Measurements from ENCODE around the gene TRIM24.

The TRIM24 gene

DNA sequence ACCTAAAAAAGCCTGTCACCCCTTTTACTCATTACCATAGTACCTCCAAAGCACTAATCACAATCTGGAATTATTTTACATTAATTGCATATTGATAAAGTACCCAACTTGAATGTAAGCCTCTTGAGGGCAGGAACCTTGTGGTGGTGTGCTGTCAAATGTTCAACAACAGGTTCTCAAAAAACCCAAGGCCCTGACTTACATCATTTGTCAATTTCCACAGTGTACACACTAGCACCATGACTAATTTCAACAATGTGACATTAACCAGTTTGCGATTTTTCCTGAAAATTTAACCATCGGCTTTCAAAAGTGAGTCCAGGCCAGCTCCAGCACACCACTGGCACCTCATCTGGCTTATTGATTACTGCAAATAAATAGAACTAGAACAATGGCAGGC, 153.6 kb downstream of the TRIM24 start:
- in situ Hi-C loops (cut with HindIII; ENCODE audit: low sequenced_read_pairs): no loop called here

DNA sequence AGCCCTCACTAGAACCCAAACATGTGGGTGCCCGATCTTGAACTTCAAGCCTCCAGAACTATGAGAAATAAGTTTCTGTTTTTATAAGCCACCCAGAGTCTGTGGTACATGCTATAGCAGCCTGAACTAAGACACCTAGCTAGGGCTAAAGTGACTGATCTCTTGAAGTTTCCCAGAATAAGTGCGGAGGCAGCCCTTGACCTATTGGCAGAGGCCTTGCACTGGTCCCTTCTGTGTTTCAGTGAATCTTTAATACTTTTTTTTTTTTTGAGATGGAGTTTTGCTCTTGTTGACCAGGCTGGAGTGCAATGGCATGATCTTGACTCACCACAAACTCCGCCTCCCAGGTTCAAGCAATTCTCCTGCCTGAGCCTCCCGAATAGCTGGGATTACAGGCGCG, 156.0 kb downstream of the TRIM24 start:
- in situ Hi-C loops (cut with HindIII; ENCODE audit: low sequenced_read_pairs): no loop called here

DNA sequence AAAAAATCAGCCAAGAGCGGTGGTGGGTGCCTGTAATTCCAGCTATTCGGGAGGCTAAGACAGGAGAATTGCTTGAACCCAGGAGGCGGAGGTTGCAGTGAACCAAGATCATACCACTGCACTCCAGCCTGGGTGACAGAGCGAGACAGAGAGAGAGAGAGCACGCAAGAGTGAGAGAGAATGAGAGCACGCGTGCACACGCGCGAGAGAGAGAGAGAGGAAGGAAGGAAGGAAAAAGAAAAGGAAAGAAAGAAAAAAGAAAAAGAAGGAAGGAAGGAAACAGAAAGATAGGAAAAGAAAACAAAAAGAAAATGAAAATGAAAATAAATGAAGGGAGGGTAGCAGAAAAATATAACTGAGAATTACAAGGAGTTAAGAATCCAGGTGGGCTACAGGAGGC, 158.4 kb downstream of the TRIM24 start:
- in situ Hi-C loops (cut with HindIII; ENCODE audit: low sequenced_read_pairs): no loop called here

DNA sequence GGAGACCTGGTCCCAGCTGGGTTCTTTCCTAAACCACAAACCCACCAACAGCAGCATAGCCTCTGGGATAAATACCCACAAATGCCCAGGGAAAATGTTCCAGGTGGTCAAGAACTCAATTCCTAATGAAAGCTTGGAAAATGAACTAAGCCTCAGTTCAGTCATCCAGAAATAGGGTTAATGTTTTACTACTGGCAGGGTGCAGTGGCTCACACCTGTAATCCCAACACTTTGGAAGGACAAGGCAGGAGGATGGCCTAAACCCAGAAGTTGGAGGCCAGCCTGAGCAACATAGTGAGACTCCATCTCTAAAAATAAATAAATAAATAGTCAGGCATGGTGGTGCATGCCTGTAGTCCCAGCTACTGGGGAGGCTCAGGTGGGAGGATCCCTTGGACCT, 158.9 kb downstream of the TRIM24 start:
- in situ Hi-C loops (cut with HindIII; ENCODE audit: low sequenced_read_pairs): no loop called here

DNA sequence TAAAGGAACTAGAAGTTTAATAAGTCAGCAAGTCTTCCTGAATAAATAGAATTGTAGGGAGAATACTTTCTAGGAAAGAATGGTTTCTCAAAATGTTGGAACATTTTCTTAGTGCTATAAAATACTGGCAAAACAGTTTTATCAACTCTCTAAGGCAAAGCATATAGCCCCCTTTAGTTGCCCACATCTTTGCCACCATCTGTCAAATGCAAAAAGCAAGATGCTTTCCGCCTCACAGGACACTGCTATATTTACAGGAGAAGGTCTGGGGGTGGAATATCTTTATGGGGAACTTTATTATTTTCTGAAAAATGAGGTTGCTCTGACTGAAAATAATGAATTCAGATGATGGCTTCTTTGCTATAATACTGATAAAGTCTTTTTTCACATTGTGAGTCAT, 162.8 kb downstream of the TRIM24 start:
- in situ Hi-C loops (cut with HindIII; ENCODE audit: low sequenced_read_pairs): no loop called here

DNA sequence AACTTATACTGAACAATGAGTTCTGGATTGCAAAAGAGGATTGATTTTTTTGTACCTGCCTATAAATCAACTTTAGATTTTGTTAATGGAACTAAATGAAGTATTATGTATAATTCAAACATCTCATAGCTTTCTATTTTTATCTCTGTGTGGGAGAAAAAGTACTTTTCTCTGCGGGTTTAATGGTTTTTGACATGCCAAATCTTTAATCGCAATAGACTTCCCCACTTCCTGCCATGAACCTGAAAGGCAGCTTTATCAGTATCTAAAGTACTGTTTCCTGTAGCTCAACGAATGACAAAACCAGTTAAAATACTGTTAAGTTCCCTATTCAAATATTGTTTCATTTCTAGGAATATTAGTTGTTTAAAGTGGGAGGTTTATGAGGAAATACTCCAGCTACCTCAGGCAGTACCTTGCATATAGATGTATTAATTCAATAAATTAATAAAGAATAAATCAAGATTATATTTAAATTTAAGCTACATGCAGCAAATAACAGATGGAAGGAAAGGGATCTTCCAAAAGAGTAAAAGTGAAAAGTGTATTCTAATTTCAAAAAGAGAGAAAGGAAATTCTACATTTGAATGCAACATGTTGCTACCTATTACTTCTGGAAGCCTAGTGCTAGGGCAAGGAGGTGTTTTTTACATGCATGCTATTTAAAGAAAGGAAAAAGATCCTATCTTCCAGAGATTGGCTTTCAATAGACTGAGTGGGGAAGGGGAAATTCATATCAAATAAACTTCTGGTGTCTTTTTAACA, 165.2 kb downstream of the TRIM24 start:
- in situ Hi-C loops (cut with HindIII; ENCODE audit: low sequenced_read_pairs): no loop called here

DNA sequence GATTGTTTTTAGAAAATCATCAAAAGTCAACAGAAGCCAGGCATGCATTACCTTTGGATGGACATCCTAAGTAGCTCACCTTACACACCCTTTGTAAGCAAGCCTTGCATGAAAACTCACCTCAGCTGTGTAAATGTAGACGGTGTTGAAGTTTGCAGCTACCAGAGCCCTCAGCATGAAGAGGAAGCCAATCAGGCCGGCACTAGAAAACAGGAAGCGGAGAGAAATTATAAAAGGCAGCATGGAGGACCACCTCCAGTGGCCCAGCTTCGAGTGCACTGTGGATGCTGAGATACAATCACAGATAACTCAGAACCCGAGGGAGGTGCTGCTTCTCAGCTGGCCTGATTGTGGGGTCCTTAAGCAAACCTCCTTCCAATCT, 165.8 kb downstream of the TRIM24 start:
- in situ Hi-C loops (cut with HindIII; ENCODE audit: low sequenced_read_pairs): no loop called here

DNA sequence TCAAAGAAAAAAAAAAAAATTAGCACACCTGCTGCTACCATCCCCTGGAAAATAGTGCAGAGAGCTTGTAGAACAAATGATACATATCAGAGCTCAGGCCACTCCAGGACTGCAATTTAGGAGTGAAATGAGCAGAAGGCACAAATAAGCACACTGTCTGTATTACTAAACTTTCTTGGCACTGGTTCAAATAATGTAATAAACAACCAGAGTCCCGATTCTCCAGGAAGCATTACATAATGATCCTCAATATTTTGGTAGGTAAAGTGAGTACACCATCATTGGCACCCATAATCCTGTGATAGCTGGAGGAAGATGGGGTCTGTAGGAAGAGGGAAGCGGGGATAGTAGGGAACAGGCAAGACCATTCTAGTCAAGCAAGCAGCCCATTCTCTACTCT, 166.8 kb downstream of the TRIM24 start:
- in situ Hi-C loops (cut with HindIII; ENCODE audit: low sequenced_read_pairs): no loop called here

DNA sequence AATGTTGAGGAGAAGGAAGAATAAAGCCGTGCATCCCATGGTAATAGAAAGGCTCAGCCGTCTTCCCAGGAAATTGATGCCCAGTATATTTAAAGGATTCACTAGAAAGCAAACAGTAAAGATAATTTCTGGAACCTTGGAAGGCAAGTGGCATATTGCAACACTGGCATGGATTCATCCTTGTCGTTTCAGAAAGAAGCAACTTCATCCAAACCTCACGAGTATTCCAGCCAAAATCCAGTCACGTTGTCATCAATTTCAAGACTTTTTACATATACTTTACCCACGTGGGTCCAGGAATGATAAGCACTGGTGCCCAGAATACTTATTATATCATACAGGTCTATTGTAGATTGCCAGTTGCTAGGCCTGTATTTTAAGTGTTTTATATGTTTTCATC, 167.3 kb downstream of the TRIM24 start:
- in situ Hi-C loops (cut with HindIII; ENCODE audit: low sequenced_read_pairs): no loop called here

DNA sequence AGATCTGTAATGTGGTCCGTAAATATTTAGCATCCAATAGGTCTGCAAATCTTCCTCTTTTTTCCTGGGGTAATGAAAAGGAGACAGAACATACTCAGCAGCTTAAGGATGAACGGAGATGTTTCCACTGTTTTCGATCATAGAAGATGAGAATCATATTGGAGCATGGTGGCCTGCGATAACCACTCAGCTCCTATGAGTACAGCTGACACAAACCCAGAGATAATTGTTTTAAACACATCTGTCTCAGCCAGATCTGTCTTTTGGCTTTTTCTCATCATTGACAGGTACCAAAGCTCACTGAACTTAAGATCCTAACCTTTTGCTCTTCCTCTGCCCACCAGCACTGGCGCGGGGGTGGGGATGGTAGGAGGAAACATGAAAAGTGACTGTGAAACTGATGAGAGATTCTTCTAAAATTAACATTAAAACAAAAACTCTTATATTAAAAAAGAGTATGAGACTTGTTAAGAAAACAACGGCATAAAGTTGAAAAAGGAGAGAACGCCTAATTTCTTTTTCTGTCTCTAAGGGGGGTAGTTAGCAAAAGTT, 170.1 kb downstream of the TRIM24 start:
- in situ Hi-C loops (cut with HindIII; ENCODE audit: low sequenced_read_pairs): no loop called here

DNA sequence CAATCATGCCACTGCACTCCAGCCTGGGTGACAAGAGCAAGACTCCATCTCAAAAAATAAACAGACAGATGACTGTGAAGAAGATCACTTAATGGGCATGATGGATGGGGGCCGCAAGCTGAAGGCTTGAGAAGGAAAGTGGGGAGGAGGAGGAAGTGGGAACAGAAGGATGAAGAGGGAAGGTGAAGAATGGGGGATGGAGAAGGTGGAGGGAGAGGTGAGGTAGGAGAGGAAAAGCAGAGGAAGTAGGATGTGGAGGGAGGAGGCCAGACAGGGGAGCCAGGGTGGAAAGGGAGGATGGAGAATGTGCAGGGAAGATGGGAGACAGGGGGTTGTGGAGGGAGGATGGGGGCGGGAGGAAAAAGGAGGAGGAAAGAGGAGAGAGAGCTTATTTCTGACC, 172.3 kb downstream of the TRIM24 start:
- in situ Hi-C loops (cut with HindIII; ENCODE audit: low sequenced_read_pairs): no loop called here

DNA sequence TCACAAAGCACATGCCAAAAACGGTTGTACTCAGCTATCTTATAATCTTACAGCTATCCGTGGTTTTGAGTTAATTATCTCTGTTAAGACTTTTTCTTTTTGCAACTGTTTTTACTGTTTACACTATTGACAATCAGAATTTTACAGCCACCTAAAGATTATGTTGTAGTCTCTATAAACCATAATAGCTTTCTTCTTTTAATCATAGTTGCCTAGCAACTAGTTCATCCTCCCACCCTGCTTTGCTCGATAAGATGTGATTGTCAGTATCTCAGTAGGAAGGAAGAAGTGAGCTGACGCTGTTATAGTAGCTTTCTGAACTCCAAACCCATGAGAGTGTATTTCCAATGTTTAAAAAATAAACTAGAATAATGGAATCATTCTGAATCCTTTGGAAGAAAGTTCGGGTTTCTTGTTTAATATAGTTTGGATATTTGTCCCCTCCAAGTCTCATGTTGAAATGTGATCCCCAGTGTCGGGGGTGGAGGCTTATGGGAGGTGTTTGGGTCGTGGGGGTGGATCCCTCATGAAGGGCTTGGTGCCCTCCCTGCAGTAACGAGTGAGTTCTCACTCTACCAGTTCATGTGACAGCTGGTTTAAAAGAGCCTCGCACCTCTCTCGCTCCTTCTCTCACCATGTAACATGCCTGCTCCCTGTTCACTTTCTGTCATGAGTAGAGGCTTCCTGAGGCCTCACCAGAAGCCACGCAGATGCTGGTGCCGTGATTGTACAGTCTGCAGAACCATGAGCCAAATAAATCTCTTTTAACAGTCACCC, 173.0 kb downstream of the TRIM24 start:
- in situ Hi-C loops (cut with HindIII; ENCODE audit: low sequenced_read_pairs): no loop called here

Data from endothelial cell of hepatic sinusoid (primary cell).